Tibial nerve (tissue), 4 donors: ENCODE results near the gene TAGLN2. TPM values are rescaled to one million over a fixed set of nuclear protein-coding genes. Genes with fewer than 3 reads are reported as not detected.
"Not testable (repeated sequence)": the region's sequence is repeated elsewhere in the genome, so short reads cannot be mapped to it uniquely, and the experiment has no call there.

Source experiments
- DNase-seq, 2 donors: peaks; one replicate each; pipeline ENCODE4 v3.0.0-alpha.2; 2019; ENCODE audit warnings: low spot score in 2 of 2
- H3K27ac ChIP-seq, 4 donors: fragments of 200-600 bp; sonication (generic) in 3 of 4; one replicate each; pipeline ENCODE4 v1.5.1; 2017 to 2019; ENCODE audit warnings: mild to moderate bottlenecking in 1 of 4
- H3K27me3 ChIP-seq, 2 donors: fragments of 200-600 bp; sonication (generic) in 1 of 2; one replicate each; pipeline versions ENCODE4 v1.5.1 to v1.6.0; 2017 to 2019
- H3K36me3 ChIP-seq, 3 donors: fragments of 200-600 bp; sonication (generic); one replicate each; pipeline ENCODE4 v1.5.1; 2018 to 2019
- H3K4me1 ChIP-seq, 4 donors: fragments of 200-600 bp; sonication (generic) in 3 of 4; one replicate each; pipeline ENCODE4 v1.5.1; 2017 to 2019
- H3K4me3 ChIP-seq, 4 donors: fragments of 200-600 bp; sonication (generic) in 3 of 4; one replicate each; pipeline ENCODE4 v1.5.1; 2017 to 2019; ENCODE audit warnings: mild to moderate bottlenecking in 1 of 4, moderate library complexity in 1 of 4
- H3K9me3 ChIP-seq, 4 donors: fragments of 200-600 bp; sonication (generic) in 3 of 4; one replicate each; pipeline ENCODE4 v1.5.1; 2017 to 2019
- EP300 ChIP-seq, 2 donors: sonication (generic); formaldehyde crosslinking; IDR thresholded peaks; one replicate each; pipeline ENCODE4 v1.6.1; 2017; ENCODE audit warnings: antibody characterized with exemption in 2 of 2, mild to moderate bottlenecking in 1 of 2
- POLR2A ChIP-seq, 2 donors: fragments of 450-650 bp; IDR thresholded peaks; one replicate each; pipeline ENCODE4 v1.6.1; 2017; ENCODE audit warnings: antibody characterized with exemption in 2 of 2, mild to moderate bottlenecking in 2 of 2, moderate library complexity in 2 of 2
- WGBS, 2 donors: methylation state at CpG; one replicate each; pipeline ENCODE4 v1.1.5; 2018; 5-methylcytosine and 5-hydroxymethylcytosine counted together
- total RNA-seq, 4 donors: library from RNA; depleted of rRNA; stranded (reverse); fragments of >200 nt; gene quantifications; one replicate each; pipeline ENCODE4 v1.1.0, GENCODE V29; 2016
- TF ChIP-seq, protein P1 (sequence below), 5 experiments: fragments of 200-600 bp in 3 of 5; fragments of 450-650 bp in 2 of 5; sonication (generic) in 3 of 5; IDR thresholded peaks; one replicate each; pipeline ENCODE4 v1.5.1; 2016 to 2019; ENCODE audit warnings: antibody characterized with exemption in 5 of 5, mild to moderate bottlenecking in 3 of 5, moderate library complexity in 2 of 5

The TAGLN2 gene
- total RNA-seq, 4 donors from 2014 or later, result 149 to 205 (median 168) TPM

DNA sequence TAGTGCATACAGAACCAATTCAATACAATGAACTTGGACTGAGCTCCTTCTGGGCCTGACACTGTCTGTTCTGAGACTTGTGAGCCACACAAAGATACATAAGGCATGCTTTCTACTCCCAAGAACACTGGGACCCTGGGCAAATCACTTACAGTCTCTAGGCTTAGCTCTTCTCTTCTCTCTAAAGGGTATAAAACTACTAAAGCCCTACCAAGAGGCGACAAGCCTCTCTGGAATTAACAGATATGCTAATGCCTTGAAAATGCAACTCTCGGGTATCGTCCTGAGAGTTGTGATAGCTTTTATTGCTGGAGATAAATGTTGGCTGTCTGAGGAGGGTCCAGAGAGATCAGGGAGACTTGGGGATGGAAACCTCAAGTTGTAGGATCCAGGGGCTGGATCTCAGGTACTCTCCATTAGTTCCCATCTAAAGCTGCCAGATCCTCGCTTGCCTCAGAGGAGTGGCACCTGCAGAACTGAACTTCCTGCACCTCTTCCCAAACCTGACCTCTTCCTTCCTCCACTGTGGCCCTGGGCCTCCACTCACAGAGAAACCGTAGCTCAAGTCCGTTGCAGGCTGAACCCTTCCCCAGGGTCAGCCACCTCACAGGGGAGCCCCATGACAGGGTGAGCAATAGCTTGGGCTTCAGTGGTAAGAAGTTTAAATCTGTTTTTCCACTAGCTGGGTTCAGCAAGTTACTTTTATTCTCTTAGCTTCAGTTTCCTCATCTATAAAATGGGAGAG, 13.8 kb downstream of the TAGLN2 start:
- H3K27ac ChIP-seq, result peak overlapping the region in 3 of 4 donors; percentile 41 to 53 (median 42)
- 73 to 81% methylated on average over 6 of the region's 6 CpGs for whole genome bisulfite sequencing, 2 donors
- H3K4me3 ChIP-seq, result no peak overlapping the region
- no peak for DNase-seq
- H3K4me1 ChIP-seq, result peaks cover 0 to 27% (median 11%) of the 10 kb centered on the region in 4 donors
- H3K27me3 ChIP-seq, result no peaks in the 10 kb centered on the region
- TF ChIP-seq, protein P1, sequence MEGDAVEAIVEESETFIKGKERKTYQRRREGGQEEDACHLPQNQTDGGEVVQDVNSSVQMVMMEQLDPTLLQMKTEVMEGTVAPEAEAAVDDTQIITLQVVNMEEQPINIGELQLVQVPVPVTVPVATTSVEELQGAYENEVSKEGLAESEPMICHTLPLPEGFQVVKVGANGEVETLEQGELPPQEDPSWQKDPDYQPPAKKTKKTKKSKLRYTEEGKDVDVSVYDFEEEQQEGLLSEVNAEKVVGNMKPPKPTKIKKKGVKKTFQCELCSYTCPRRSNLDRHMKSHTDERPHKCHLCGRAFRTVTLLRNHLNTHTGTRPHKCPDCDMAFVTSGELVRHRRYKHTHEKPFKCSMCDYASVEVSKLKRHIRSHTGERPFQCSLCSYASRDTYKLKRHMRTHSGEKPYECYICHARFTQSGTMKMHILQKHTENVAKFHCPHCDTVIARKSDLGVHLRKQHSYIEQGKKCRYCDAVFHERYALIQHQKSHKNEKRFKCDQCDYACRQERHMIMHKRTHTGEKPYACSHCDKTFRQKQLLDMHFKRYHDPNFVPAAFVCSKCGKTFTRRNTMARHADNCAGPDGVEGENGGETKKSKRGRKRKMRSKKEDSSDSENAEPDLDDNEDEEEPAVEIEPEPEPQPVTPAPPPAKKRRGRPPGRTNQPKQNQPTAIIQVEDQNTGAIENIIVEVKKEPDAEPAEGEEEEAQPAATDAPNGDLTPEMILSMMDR (IDR thresholded peaks at IDR 0.05), result no peak
- no peak for TF ChIP-seq POLR2A (IDR thresholded peaks at IDR 0.05)
- no peaks in the 10 kb centered on the region for H3K9me3 ChIP-seq
- peaks cover 0 to 14% (median 0%) of the 10 kb centered on the region in 3 donors for H3K36me3 ChIP-seq

DNA sequence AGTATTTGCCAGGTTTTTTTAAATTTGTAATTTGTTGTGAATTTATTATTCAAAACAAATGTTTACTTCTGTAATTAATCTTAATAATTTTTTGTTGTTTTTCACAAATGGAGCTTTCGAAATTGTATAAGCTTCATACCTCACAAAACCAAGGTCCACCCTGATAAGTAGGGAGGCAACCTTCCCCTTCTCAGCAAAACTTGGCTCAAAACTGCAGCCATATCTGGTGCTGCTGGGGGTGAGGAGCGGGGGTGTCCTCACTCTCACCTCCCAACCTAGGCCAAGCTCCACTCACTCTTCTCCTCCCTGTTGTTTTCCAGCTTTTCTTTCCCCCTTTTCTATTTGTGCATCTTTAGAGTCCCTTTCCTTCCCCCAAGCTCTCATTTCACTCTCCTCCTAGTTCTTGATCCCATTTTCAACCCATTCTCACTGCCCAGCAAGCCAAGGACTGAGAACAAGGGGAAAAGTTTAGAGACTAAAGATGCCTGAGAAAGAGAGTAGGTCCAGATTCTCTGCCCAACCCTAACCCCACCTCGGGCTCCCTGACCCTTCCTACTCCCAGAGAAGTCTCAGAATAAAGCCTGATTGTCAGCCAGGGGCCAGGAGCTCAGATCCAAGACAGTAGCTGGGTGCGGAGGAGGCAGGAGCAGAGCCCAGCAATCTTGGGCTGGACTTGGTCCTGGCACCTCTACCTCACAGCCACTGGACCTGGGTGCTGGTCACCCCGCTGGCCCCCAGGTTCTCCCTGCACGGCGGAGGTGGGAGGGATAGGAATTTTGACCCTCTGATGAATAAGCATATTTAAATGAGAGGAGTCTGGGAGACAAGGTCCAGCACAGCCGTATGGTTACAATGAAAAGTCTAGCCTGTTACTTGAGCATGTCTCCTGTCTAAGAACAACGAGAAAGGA, 17.0 kb downstream of the TAGLN2 start:
- Histone ChIP-seq H3K4me3 (no peak overlapping the region), H3K27ac (no peak overlapping the region), H3K9me3 (peaks cover 0 to 8% (median 0%) of the 10 kb centered on the region in 4 donors), H3K4me1 (peaks cover 0 to 16% (median 11%) of the 10 kb centered on the region in 4 donors), H3K36me3 (no peaks in the 10 kb centered on the region), H3K27me3 (no peaks in the 10 kb centered on the region)
- TF ChIP-seq, protein P1 (IDR thresholded peaks at IDR 0.05), result no peak
- TF ChIP-seq POLR2A (IDR thresholded peaks at IDR 0.05) (no peak), EP300 (IDR thresholded peaks at IDR 0.05) (no peak)
- DNase-seq, result no peak
- 68 to 69% methylated on average over 9 of the region's 9 CpGs for WGBS, 2 donors

DNA sequence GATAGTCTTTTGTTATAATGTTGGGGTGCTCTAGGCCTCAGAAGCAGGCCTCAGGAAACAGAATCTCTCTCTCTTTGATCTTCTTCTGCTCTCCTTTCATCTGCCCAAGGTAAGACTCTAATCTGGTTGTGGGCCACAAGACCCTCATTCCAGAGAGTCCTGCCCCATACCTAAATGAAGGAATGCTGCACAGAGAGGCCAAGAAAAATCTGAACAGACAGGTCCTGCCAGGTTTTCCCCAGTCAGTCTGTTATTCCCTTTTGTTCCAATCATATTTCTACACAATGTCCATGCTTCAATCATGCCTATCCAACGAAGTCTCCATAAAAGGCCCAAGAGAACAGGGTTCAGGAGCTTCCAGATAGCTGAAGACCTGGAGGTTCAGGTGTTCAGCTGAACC, 18.3 kb downstream of the TAGLN2 start:
- TF ChIP-seq POLR2A (IDR thresholded peaks at IDR 0.05) (no peak), EP300 (IDR thresholded peaks at IDR 0.05) (no peak)
- TF ChIP-seq, protein P1 (IDR thresholded peaks at IDR 0.05), result no peak
- no peaks in the 10 kb centered on the region for H3K27me3 ChIP-seq
- peaks cover 0 to 8% (median 0%) of the 10 kb centered on the region in 4 donors for H3K9me3 ChIP-seq
- no peak for DNase-seq
- H3K4me1 ChIP-seq, result peaks cover 0 to 16% (median 9%) of the 10 kb centered on the region in 4 donors
- no peaks in the 10 kb centered on the region for H3K36me3 ChIP-seq
- H3K27ac ChIP-seq, result no peak overlapping the region
- 78 to 91% methylated on average over 1 of the region's 1 CpG for WGBS, 2 donors
- H3K4me3 ChIP-seq, result no peak overlapping the region

DNA sequence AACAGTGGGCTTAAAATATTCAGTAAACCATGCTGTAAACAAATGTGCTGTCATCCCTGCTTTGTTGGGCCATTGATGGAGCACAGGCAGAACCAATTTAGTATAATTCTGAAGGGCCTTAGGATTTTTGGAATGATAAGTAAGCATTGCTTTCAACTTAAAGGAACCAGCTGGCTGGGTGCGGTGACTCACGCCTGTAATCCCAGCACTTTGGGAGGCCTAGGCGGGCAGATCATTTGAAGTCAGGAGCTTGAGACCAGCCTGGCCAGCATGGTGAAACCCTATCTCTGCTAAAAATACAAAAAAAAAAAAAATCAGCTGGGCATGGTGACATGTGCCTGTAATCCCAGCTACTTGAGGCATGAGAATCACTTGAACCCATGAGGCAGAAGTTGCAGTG, 21.3 kb downstream of the TAGLN2 start:
- not testable (repeated sequence) for H3K27ac ChIP-seq, H3K27me3 ChIP-seq, H3K4me3 ChIP-seq, H3K9me3 ChIP-seq, DNase-seq, H3K36me3 ChIP-seq
- 64 to 87% methylated on average over 3 of the region's 3 CpGs for WGBS, 2 donors
- H3K4me1 ChIP-seq, result peaks cover 0 to 10% (median 4%) of the 10 kb centered on the region in 4 donors

DNA sequence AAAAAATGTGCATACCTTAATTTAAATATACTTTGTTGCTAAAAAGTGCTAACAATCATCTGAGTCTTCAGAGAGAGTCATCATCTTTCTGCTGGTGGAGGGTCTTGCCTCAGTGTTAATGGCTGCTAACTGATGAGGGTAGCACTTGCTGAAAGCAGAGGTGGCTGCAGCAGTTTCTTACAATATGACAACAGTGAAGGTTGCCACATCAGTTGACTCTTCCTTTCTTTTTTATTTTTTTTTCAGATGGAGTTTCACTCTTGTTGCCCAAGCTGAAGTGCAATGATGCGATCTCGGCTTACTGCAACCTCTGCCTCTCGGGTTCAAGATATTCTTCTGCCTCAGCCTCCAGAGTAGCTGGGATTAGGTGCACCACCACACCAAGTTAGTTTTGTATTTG, 22.8 kb downstream of the TAGLN2 start:
- Histone ChIP-seq H3K36me3 (no peaks in the 10 kb centered on the region), H3K4me1 (peaks cover 0 to 10% (median 4%) of the 10 kb centered on the region in 4 donors), H3K9me3 (peaks cover 0 to 8% (median 0%) of the 10 kb centered on the region in 4 donors), H3K27ac (no peak overlapping the region), H3K27me3 (no peaks in the 10 kb centered on the region), H3K4me3 (no peak overlapping the region)
- 93 to 94% methylated on average over 3 of the region's 3 CpGs for WGBS, 2 donors
- no peak for TF ChIP-seq EP300 (IDR thresholded peaks at IDR 0.05)
- no peak for TF ChIP-seq POLR2A (IDR thresholded peaks at IDR 0.05)
- TF ChIP-seq, protein P1 (IDR thresholded peaks at IDR 0.05), result no peak
- DNase-seq, result no peak
